DMS114 treated with DMSO at 0.1 percent for 48 hours (cell line): ENCODE results near the gene C17orf58.
"Not testable (repeated sequence)": the region's sequence is repeated elsewhere in the genome, so short reads cannot be mapped to it uniquely, and the experiment has no call there.

ENCODE experiments used
- DNase-seq: peaks from one replicate; lab custom pipeline; 2025; ENCODE audit not compliant: unreplicated experiment; lab: John Stamatoyannopoulos, UW

C17orf58 gene

GRCh38 chr17:67996301-67997171 lies at the start of gene C17orf58:
C17orf58 (minus strand) TSS chr17:67996469; CDS start chr17:67996198, 271 bp downstream.
- not testable (repeated sequence) for DNase-seq

GRCh38 chr17:68036304-68037147 lies 40.3 kb upstream of the C17orf58 start:
- DNase-seq = no peak

GRCh38 chr17:68035523-68036303 lies 39.4 kb upstream of the C17orf58 start, which contains the start of gene KPNA2:
KPNA2 (plus strand) TSS chr17:68035735; CDS start chr17:68037133, 1,398 bp downstream.
- DNase-seq = peak; percentile 96

- DNase-seq = peak; percentile 96
These were observed 38.9 kb upstream of the C17orf58 start for GRCh38 chr17:68035131-68035522.

- DNase-seq = no peak
These were observed 38.1 kb upstream of the C17orf58 start for GRCh38 chr17:68034452-68034776.

GRCh38 chr17:68033636-68034451 lies 37.6 kb upstream of the C17orf58 start:
- DNase-seq = peak; percentile 79

GRCh38 chr17:68029512-68030215 lies 33.4 kb upstream of the C17orf58 start:
- no peak for DNase-seq

- not testable (repeated sequence) for DNase-seq
These were observed 26.3 kb upstream of the C17orf58 start for GRCh38 chr17:68022547-68022946.

GRCh38 chr17:68021963-68022362 lies 25.7 kb upstream of the C17orf58 start:
- no peak for DNase-seq

- not testable (repeated sequence) for DNase-seq
These were observed 24.5 kb upstream of the C17orf58 start for GRCh38 chr17:68020791-68021190.

- DNase-seq = peak; percentile 63
These were observed 24.1 kb upstream of the C17orf58 start for GRCh38 chr17:68020409-68020756.

GRCh38 chr17:68019675-68020408 lies 23.6 kb upstream of the C17orf58 start:
- DNase-seq = peak; percentile 85

- no peak for DNase-seq
These were observed 23.0 kb upstream of the C17orf58 start for GRCh38 chr17:68019336-68019674.

- not testable (repeated sequence) for DNase-seq
These were observed 22.2 kb upstream of the C17orf58 start for GRCh38 chr17:68018493-68018892.

- DNase-seq = no peak
These were observed 20.6 kb upstream of the C17orf58 start for GRCh38 chr17:68016838-68017237.

- DNase-seq = no peak
These were observed 18.9 kb upstream of the C17orf58 start for GRCh38 chr17:68015081-68015723.

GRCh38 chr17:68013385-68013784 lies 17.1 kb upstream of the C17orf58 start:
- DNase-seq = no peak

GRCh38 chr17:68011199-68011665 lies 15.0 kb upstream of the C17orf58 start:
- no peak for DNase-seq
